Liver (tissue), 9 donors: ENCODE data around the gene HSD3B1. TPM values are rescaled to one million over a fixed set of nuclear protein-coding genes. Genes with fewer than 3 reads are reported as not detected.

Experiments
- DNase-seq: peaks from one replicate; pipeline ENCODE4 v3.0.0-alpha.2; 2017; ENCODE audit warnings: low spot score
- H3K27ac ChIP-seq, 2 donors: one replicate each; pipeline ENCODE4 v1.7.0; 2013; ENCODE audit warnings: inconsistent platforms in 2 of 2, low read length in 2 of 2, control low read depth in 1 of 2, low read depth in 1 of 2, mild to moderate bottlenecking in 1 of 2
- H3K27me3 ChIP-seq, 4 donors: one replicate each; pipeline versions ENCODE4 v1.6.1 to v1.7.0; 2013; ENCODE audit warnings: low read length in 3 of 4, inconsistent platforms in 1 of 4, mild to moderate bottlenecking in 1 of 4, moderate library complexity in 1 of 4; ENCODE audit not compliant: control insufficient read depth in 4 of 4, insufficient read depth in 4 of 4
- H3K36me3 ChIP-seq, 4 donors: one replicate each; pipeline versions ENCODE4 v1.6.1 to v1.7.0; 2013; ENCODE audit warnings: low read length in 3 of 4, mild to moderate bottlenecking in 3 of 4, low read depth in 1 of 4, moderate library complexity in 1 of 4; ENCODE audit not compliant: control insufficient read depth in 4 of 4, insufficient read depth in 3 of 4
- H3K4me1 ChIP-seq, 4 donors: one replicate each; pipeline versions ENCODE4 v1.6.1 to v1.7.0; 2013; ENCODE audit warnings: low read length in 3 of 4, mild to moderate bottlenecking in 3 of 4, moderate library complexity in 1 of 4; ENCODE audit not compliant: control insufficient read depth in 4 of 4, insufficient read depth in 4 of 4
- H3K4me3 ChIP-seq, 3 donors: one replicate each; pipeline versions ENCODE4 v1.6.1 to v1.7.0; 2013; ENCODE audit warnings: low read length in 3 of 3, control low read depth in 1 of 3, low read depth in 1 of 3, mild to moderate bottlenecking in 1 of 3
- H3K9ac ChIP-seq, 2 donors: one replicate each; pipeline ENCODE4 v1.7.0; 2013; ENCODE audit warnings: low read length in 2 of 2, mild to moderate bottlenecking in 2 of 2, moderate library complexity in 2 of 2, control low read depth in 1 of 2, low read depth in 1 of 2
- H3K9me3 ChIP-seq, 4 donors: one replicate each; pipeline versions ENCODE4 v1.6.1 to v1.7.0; 2013; ENCODE audit warnings: low read length in 3 of 4; ENCODE audit not compliant: control insufficient read depth in 4 of 4
- ATF3 ChIP-seq: IDR thresholded peaks from 2 replicates; pipeline ENCODE4 v1.6.1; 2016; ENCODE audit warnings: antibody characterized with exemption
- FOXA2 ChIP-seq: IDR thresholded peaks from 2 replicates; pipeline ENCODE4 v1.6.1; 2016; ENCODE audit warnings: antibody characterized with exemption
- GABPA ChIP-seq, 2 donors: IDR thresholded peaks in 1 of 2; conservative IDR thresholded peaks in 1 of 2; 2 replicates each; pipeline ENCODE4 v1.6.1; 2016; ENCODE audit warnings: antibody characterized with exemption in 2 of 2, mild to moderate bottlenecking in 1 of 2, moderate library complexity in 1 of 2
- HNF4A ChIP-seq, 2 donors: conservative IDR thresholded peaks; 2 replicates each; pipeline ENCODE4 v1.6.1; 2016; ENCODE audit warnings: antibody characterized with exemption in 2 of 2, mild to moderate bottlenecking in 2 of 2
- HNF4G ChIP-seq: IDR thresholded peaks from 2 replicates; pipeline ENCODE4 v1.6.1; 2016; ENCODE audit warnings: antibody characterized with exemption
- JUND ChIP-seq, 2 donors: IDR thresholded peaks; 2 replicates each; pipeline ENCODE4 v1.6.1; 2016; ENCODE audit warnings: antibody characterized with exemption in 2 of 2
- NR2F2 ChIP-seq: IDR thresholded peaks from 2 replicates; pipeline ENCODE4 v1.6.1; 2016; ENCODE audit warnings: antibody characterized with exemption
- RAD21 ChIP-seq, 2 donors: IDR thresholded peaks; 2 replicates each; pipeline ENCODE4 v1.6.1; 2016; ENCODE audit warnings: antibody characterized with exemption in 2 of 2, mild to moderate bottlenecking in 2 of 2
- RXRA ChIP-seq, 2 donors: IDR thresholded peaks; 2 replicates each; pipeline ENCODE4 v1.6.1; 2017 to 2018; ENCODE audit warnings: antibody characterized with exemption in 2 of 2, mild to moderate bottlenecking in 1 of 2
- SP1 ChIP-seq: IDR thresholded peaks from 2 replicates; pipeline ENCODE4 v1.6.1; 2018; ENCODE audit warnings: antibody characterized with exemption, mild to moderate bottlenecking
- TAF1 ChIP-seq: conservative IDR thresholded peaks from 2 replicates; pipeline ENCODE4 v1.6.1; 2016; ENCODE audit warnings: antibody characterized with exemption, mild to moderate bottlenecking
- YY1 ChIP-seq: IDR thresholded peaks from 2 replicates; pipeline ENCODE4 v1.6.1; 2016; ENCODE audit warnings: antibody characterized with exemption, mild to moderate bottlenecking
- ZBTB33 ChIP-seq: IDR thresholded peaks from 2 replicates; pipeline ENCODE4 v1.6.1; 2016; ENCODE audit warnings: antibody characterized with exemption
- WGBS: extraction: QIAGEN DNeasy Blood & Tissue Kit; methylation state at CpG from one replicate; pipeline ENCODE4 v1.1.7; 2013; 5-methylcytosine and 5-hydroxymethylcytosine counted together
- polyA plus RNA-seq, 2 donors: library from polyadenylated mRNA; stranded (reverse) in 1 of 2; unstranded in 1 of 2; fragments of 200-250 nt in 1 of 2; fragments of >200 nt in 1 of 2; fragmentation: Nextera tagmentation in 1 of 2; extraction: Ambion mirVana in 1 of 2; gene quantifications; one replicate each; pipeline versions ENCODE4 v1.2.1 to v1.2.3, GENCODE V29; 2013 to 2015
- total RNA-seq, 2 donors: library from RNA; depleted of rRNA; stranded (reverse); fragments of >200 nt; gene quantifications; one replicate each; pipeline ENCODE4 v1.2.3, GENCODE V29; 2014
- TF ChIP-seq, protein P1 (sequence below): fragments of 150-350 bp; IDR thresholded peaks from 2 replicates; pipeline ENCODE4 v1.5.1; 2017; ENCODE audit warnings: improper control_type of control experiment, low read depth, low read length; ENCODE audit not compliant: missing input control
- TF ChIP-seq, protein P2 (sequence below): IDR thresholded peaks from 2 replicates; pipeline ENCODE4 v1.6.1; 2016; ENCODE audit warnings: antibody characterized with exemption, mild to moderate bottlenecking
- TF ChIP-seq, protein P3 (sequence below): IDR thresholded peaks from 2 replicates; pipeline ENCODE4 v1.6.1; 2016; ENCODE audit warnings: antibody characterized with exemption
- donor health status: healthy.
- donor health status: healthy.
- donor health status: healthy.
- donor health status: healthy.
- donor health status: healthy.

Gene HSD3B1
- total and polyA plus RNA-seq, 4 donors = 0.67 TPM; not detected in 3

GRCh38 chr1:119504831-119505230 lies 2.2 kb upstream of the HSD3B1 start:
- Histone ChIP-seq H3K9ac (no peak overlapping the region), H3K36me3 (peaks cover 0 to 2% (median 0%) of the 10 kb centered on the region in 4 donors), H3K27ac (no peak overlapping the region), H3K27me3 (no peaks in the 10 kb centered on the region), H3K4me3 (no peak overlapping the region), H3K4me1 (peaks cover 0 to 4% (median 1%) of the 10 kb centered on the region in 4 donors), H3K9me3 (no peaks in the 10 kb centered on the region)
- 96% methylated on average over 4 of the region's 4 CpGs for WGBS
- DNase-seq = no peak
- TF ChIP-seq, protein P1, sequence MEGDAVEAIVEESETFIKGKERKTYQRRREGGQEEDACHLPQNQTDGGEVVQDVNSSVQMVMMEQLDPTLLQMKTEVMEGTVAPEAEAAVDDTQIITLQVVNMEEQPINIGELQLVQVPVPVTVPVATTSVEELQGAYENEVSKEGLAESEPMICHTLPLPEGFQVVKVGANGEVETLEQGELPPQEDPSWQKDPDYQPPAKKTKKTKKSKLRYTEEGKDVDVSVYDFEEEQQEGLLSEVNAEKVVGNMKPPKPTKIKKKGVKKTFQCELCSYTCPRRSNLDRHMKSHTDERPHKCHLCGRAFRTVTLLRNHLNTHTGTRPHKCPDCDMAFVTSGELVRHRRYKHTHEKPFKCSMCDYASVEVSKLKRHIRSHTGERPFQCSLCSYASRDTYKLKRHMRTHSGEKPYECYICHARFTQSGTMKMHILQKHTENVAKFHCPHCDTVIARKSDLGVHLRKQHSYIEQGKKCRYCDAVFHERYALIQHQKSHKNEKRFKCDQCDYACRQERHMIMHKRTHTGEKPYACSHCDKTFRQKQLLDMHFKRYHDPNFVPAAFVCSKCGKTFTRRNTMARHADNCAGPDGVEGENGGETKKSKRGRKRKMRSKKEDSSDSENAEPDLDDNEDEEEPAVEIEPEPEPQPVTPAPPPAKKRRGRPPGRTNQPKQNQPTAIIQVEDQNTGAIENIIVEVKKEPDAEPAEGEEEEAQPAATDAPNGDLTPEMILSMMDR = no peak
- TF ChIP-seq GABPA (IDR thresholded peaks at IDR 0.05 in 1 of 2, conservative IDR thresholded peaks at IDR 0.05 in 1 of 2) = no peak

DNA sequence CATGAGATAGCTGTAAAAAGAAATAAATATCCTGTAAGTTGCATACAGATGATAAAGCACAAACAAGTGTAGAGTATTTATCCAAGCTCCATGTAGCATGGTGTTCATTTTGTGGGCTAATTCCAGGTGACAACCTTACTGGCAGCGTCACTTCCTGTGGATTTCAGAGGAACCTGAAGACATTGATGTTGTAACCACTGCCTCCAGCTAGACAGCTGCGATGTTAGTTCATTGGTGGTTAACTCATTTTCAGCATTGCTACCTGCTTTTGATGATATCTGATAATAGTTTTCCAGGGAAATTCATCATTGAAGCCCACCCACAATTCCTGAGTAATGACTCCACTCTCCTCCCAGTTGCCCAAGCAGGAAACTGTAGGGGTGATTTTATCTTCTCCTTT lies 3.0 kb downstream of the HSD3B1 start:
- H3K9me3 ChIP-seq = no peaks in the 10 kb centered on the region
- no peak overlapping the region for H3K27ac ChIP-seq
- no peaks in the 10 kb centered on the region for H3K36me3 ChIP-seq
- no peak overlapping the region for H3K9ac ChIP-seq
- no peak for DNase-seq
- H3K4me3 ChIP-seq = no peak overlapping the region
- WGBS = 86% methylated on average over 2 of the region's 2 CpGs
- H3K27me3 ChIP-seq = no peaks in the 10 kb centered on the region
- TF ChIP-seq SP1 (no peak), FOXA2 (no peak), RAD21 (IDR thresholded peaks at IDR 0.05) (no peak), YY1 (no peak), ZBTB33 (no peak), NR2F2 (no peak), RXRA (IDR thresholded peaks at IDR 0.05) (no peak), HNF4G (no peak), GABPA (IDR thresholded peaks at IDR 0.05 in 1 of 2, conservative IDR thresholded peaks at IDR 0.05 in 1 of 2) (no peak), TAF1 (no peak), JUND (IDR thresholded peaks at IDR 0.05) (no peak), ATF3 (no peak), HNF4A (conservative IDR thresholded peaks at IDR 0.05) (no peak)
- TF ChIP-seq, protein P2, sequence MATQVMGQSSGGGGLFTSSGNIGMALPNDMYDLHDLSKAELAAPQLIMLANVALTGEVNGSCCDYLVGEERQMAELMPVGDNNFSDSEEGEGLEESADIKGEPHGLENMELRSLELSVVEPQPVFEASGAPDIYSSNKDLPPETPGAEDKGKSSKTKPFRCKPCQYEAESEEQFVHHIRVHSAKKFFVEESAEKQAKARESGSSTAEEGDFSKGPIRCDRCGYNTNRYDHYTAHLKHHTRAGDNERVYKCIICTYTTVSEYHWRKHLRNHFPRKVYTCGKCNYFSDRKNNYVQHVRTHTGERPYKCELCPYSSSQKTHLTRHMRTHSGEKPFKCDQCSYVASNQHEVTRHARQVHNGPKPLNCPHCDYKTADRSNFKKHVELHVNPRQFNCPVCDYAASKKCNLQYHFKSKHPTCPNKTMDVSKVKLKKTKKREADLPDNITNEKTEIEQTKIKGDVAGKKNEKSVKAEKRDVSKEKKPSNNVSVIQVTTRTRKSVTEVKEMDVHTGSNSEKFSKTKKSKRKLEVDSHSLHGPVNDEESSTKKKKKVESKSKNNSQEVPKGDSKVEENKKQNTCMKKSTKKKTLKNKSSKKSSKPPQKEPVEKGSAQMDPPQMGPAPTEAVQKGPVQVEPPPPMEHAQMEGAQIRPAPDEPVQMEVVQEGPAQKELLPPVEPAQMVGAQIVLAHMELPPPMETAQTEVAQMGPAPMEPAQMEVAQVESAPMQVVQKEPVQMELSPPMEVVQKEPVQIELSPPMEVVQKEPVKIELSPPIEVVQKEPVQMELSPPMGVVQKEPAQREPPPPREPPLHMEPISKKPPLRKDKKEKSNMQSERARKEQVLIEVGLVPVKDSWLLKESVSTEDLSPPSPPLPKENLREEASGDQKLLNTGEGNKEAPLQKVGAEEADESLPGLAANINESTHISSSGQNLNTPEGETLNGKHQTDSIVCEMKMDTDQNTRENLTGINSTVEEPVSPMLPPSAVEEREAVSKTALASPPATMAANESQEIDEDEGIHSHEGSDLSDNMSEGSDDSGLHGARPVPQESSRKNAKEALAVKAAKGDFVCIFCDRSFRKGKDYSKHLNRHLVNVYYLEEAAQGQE = no peak
- TF ChIP-seq, protein P3, sequence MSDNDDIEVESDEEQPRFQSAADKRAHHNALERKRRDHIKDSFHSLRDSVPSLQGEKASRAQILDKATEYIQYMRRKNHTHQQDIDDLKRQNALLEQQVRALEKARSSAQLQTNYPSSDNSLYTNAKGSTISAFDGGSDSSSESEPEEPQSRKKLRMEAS = no peak
- TF ChIP-seq, protein P1 = no peak
- H3K4me1 ChIP-seq = peaks cover 0 to 4% (median 1%) of the 10 kb centered on the region in 4 donors
